ENCODE measurements around the gene NAV2.

Gene NAV2

GRCh38 chr11:20010851-20011225, 298.2 kb downstream of the NAV2 start:
- in situ Hi-C loops (cut with MboI; ENCODE audit: low sequenced_read_pairs): no loop called here

- in situ Hi-C loops (cut with MboI; ENCODE audit: low sequenced_read_pairs): no loop called here
Observed at GRCh38 chr11:20011307-20011951, 298.8 kb downstream of the NAV2 start.

GRCh38 chr11:20013346-20014066, 300.9 kb downstream of the NAV2 start:
- in situ Hi-C loops (cut with MboI; ENCODE audit: low sequenced_read_pairs): no loop called here

- in situ Hi-C loops (cut with MboI; ENCODE audit: low sequenced_read_pairs): no loop called here
Observed at GRCh38 chr11:20014067-20014402, 301.4 kb downstream of the NAV2 start.

- in situ Hi-C loops (cut with MboI; ENCODE audit: low sequenced_read_pairs): no loop called here
Observed at GRCh38 chr11:20015101-20015500, 302.5 kb downstream of the NAV2 start.

GRCh38 chr11:20015529-20016427, 303.1 kb downstream of the NAV2 start:
- in situ Hi-C loops (cut with MboI; ENCODE audit: low sequenced_read_pairs): no loop called here

- in situ Hi-C loops (cut with MboI; ENCODE audit: low sequenced_read_pairs): no loop called here
Observed at GRCh38 chr11:20016526-20016925, 303.9 kb downstream of the NAV2 start.

- in situ Hi-C loops (cut with MboI; ENCODE audit: low sequenced_read_pairs): no loop called here
Observed at GRCh38 chr11:20017320-20017719, 304.7 kb downstream of the NAV2 start.

- in situ Hi-C loops (cut with MboI; ENCODE audit: low sequenced_read_pairs): no loop called here
Observed at GRCh38 chr11:20020198-20020597, 307.6 kb downstream of the NAV2 start.

GRCh38 chr11:20020716-20021115, 308.1 kb downstream of the NAV2 start:
- in situ Hi-C loops (cut with MboI; ENCODE audit: low sequenced_read_pairs): no loop called here

- in situ Hi-C loops (cut with MboI; ENCODE audit: low sequenced_read_pairs): no loop called here
Observed at GRCh38 chr11:20021212-20021611, 308.6 kb downstream of the NAV2 start.

GRCh38 chr11:20021771-20022362, 309.2 kb downstream of the NAV2 start:
- in situ Hi-C loops (cut with MboI; ENCODE audit: low sequenced_read_pairs): no loop called here

GRCh38 chr11:20022363-20023081, 309.9 kb downstream of the NAV2 start:
- in situ Hi-C loops (cut with MboI; ENCODE audit: low sequenced_read_pairs): no loop called here

- in situ Hi-C loops (cut with MboI; ENCODE audit: low sequenced_read_pairs): no loop called here
Observed at GRCh38 chr11:20023082-20023426, 310.4 kb downstream of the NAV2 start.

GRCh38 chr11:20024172-20024935, 311.7 kb downstream of the NAV2 start:
- in situ Hi-C loops (cut with MboI; ENCODE audit: low sequenced_read_pairs): no loop called here

GRCh38 chr11:20025332-20025840, 312.7 kb downstream of the NAV2 start:
- in situ Hi-C loops (cut with MboI; ENCODE audit: low sequenced_read_pairs): no loop called here

GRCh38 chr11:20026629-20027555, 314.3 kb downstream of the NAV2 start:
- in situ Hi-C loops (cut with MboI; ENCODE audit: low sequenced_read_pairs): no loop called here

GRCh38 chr11:20027556-20028013, 314.9 kb downstream of the NAV2 start:
- in situ Hi-C loops (cut with MboI; ENCODE audit: low sequenced_read_pairs): no loop called here

- in situ Hi-C loops (cut with MboI; ENCODE audit: low sequenced_read_pairs): no loop called here
Observed at GRCh38 chr11:20029193-20029592, 316.6 kb downstream of the NAV2 start.
